Measurements from ENCODE around the gene PSME3IP1. TPM values are rescaled to one million over a fixed set of nuclear protein-coding genes. Genes with fewer than 3 reads are reported as not detected.
"Not testable (repeated sequence)": the region's sequence is repeated elsewhere in the genome, so short reads cannot be mapped to it uniquely, and the experiment has no call there.

Gene PSME3IP1
- total and polyA plus RNA-seq, 7 donors: 37.1 to 61.9 (median 48.7) TPM

DNA sequence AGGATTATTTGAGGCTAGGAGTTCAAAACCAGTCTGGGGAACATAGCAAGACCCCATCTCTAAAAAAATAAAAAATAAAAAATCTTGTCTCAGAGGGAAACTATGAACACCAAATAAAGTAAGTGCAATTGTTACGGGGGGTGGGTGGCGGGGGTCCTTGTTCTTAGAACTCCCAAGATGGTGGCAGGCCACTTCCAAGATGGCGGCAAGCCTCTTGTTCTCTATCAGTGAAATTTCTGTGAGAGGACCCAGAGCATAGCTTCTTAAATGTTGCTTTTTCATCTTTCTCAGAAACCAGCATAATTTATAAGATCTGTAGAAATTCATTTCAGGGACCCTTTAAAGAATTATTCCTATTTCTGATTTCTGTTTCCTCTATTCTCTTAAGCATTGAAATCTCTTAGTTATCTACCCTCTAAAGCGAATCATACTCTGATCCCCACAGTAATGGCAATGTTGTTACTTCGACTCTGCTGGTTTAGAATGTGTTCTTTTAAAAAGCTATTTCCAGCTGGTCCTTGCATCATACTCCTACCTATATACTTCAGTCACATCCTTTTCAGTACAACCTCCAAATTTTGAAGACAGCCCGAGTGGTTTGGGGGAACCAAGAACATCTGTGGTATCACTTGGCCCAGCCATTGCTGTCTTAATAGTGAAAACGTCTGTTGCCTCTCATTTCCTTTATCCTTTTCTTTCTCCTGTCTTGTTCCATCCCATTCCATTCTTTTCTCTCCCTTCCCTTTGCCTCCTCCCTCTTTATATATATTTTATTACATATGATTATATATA is 16.5 kb upstream of the PSME3IP1 start:
- Histone ChIP-seq H3K4me1 (peaks cover 4% of the 10 kb centered on the region), H3K27ac (no peak overlapping the region), H3K27me3 (ENCODE audit: insufficient read depth in 3 of 3, low read length in 2 of 3) (no peaks in the 10 kb centered on the region), H3K9me3 (no peaks in the 10 kb centered on the region), H3K36me3 (ENCODE audit: insufficient read depth in 1 of 2, low read depth in 1 of 2) (peaks cover 0 to 31% of the 10 kb centered on the region in 2 donors), H3K4me3 (no peak overlapping the region)
- DNase-seq (no peak), ATAC-seq (no peak)
- WGBS, 3 donors: 84 to 88% (median 86%) methylated on average over 7 of the region's 7 CpGs
- TF ChIP-seq, protein P1, sequence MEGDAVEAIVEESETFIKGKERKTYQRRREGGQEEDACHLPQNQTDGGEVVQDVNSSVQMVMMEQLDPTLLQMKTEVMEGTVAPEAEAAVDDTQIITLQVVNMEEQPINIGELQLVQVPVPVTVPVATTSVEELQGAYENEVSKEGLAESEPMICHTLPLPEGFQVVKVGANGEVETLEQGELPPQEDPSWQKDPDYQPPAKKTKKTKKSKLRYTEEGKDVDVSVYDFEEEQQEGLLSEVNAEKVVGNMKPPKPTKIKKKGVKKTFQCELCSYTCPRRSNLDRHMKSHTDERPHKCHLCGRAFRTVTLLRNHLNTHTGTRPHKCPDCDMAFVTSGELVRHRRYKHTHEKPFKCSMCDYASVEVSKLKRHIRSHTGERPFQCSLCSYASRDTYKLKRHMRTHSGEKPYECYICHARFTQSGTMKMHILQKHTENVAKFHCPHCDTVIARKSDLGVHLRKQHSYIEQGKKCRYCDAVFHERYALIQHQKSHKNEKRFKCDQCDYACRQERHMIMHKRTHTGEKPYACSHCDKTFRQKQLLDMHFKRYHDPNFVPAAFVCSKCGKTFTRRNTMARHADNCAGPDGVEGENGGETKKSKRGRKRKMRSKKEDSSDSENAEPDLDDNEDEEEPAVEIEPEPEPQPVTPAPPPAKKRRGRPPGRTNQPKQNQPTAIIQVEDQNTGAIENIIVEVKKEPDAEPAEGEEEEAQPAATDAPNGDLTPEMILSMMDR (IDR thresholded peaks at IDR 0.05): no peak
- intact Hi-C loops (cut with DNase I): no loop called here

DNA sequence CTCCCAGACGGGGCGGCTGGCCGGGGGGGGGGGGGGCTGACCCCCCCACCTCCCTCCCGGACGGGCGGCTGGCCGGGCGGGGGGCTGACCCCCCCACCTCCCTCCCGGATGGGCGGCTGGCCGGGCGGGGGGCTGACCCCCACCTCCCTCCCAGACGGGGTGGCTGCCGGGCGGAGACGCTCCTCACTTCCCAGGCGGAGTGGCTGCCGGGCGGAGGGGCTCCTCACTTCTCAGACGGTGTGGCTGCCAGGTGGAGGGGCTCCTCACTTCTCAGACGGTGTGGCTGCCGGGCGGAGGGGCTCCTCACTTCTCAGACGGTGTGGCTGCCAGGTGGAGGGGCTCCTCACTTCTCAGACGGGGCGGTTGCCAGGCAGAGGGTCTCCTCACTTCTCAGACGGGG is 15.1 kb upstream of the PSME3IP1 start:
- H3K4me3 ChIP-seq; H3K27me3 ChIP-seq (ENCODE audit: insufficient read depth in 3 of 3, low read length in 2 of 3); H3K4me1 ChIP-seq; intact Hi-C loops (cut with DNase I); ATAC-seq; H3K9me3 ChIP-seq; H3K27ac ChIP-seq; DNase-seq: not testable (repeated sequence)
- 90 to 95% (median 92%) methylated on average over 14 to 26 of the region's 27 CpGs for WGBS, 3 donors
- peaks cover 0 to 17% of the 10 kb centered on the region in 2 donors for H3K36me3 ChIP-seq (ENCODE audit: insufficient read depth in 1 of 2, low read depth in 1 of 2)

DNA sequence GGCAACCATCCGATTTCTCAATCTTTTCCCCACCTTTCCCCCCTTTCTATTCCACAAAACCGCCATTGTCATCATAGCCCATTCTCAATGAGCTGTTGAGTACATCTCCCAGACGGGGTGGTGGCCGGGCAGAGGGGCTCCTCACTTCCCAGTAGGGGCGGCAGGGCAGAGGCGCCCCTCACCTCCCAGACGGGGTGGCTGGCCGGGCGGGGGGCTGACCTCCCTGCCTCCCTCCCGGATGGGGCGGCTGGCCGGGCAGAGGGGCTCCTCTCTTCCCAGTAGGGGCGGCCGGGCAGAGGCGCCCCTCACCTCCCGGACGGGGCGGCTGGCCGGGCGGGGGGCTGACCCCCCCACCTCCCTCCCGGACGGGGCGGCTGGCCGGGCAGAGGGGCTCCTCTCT is 14.5 kb upstream of the PSME3IP1 start:
- H3K4me1 ChIP-seq; H3K4me3 ChIP-seq; DNase-seq; H3K27me3 ChIP-seq (ENCODE audit: insufficient read depth in 3 of 3, low read length in 2 of 3); ATAC-seq; H3K9me3 ChIP-seq; H3K27ac ChIP-seq; intact Hi-C loops (cut with DNase I): not testable (repeated sequence)
- peaks cover 0 to 11% of the 10 kb centered on the region in 2 donors for H3K36me3 ChIP-seq (ENCODE audit: insufficient read depth in 1 of 2, low read depth in 1 of 2)
- 98 to 99% (median 99%) methylated on average over 10 to 11 of the region's 24 CpGs for WGBS, 3 donors

DNA sequence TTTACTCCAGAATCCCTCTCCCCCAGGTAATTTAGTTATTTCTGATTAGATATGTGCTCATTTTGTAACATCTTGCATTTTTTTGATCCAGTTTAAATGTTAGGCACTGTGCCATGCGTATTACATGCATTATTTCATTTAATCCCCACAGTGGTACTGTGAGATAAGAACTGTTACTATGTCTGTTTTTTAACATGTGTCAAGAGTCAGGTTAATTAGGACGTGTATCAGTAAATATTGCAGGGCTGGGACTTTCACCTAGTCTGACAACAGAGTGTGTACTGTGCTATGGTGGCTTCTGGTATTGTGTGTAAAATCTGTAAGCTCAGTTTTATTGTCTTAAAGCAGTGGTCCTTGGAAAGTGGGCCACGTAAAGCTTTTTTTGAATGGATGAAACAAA is 10.9 kb upstream of the PSME3IP1 start:
- intact Hi-C loops (cut with DNase I): no loop called here
- Histone ChIP-seq H3K4me3 (no peak overlapping the region), H3K27ac (no peak overlapping the region), H3K4me1 (peaks cover 20% of the 10 kb centered on the region), H3K27me3 (ENCODE audit: insufficient read depth in 3 of 3, low read length in 2 of 3) (no peaks in the 10 kb centered on the region), H3K36me3 (ENCODE audit: insufficient read depth in 1 of 2, low read depth in 1 of 2) (no peaks in the 10 kb centered on the region), H3K9me3 (no peaks in the 10 kb centered on the region)
- ATAC-seq: no peak
- TF ChIP-seq, protein P1 (IDR thresholded peaks at IDR 0.05): no peak
- WGBS, 3 donors: 84 to 89% (median 86%) methylated on average over 3 of the region's 3 CpGs
- no peak for DNase-seq

DNA sequence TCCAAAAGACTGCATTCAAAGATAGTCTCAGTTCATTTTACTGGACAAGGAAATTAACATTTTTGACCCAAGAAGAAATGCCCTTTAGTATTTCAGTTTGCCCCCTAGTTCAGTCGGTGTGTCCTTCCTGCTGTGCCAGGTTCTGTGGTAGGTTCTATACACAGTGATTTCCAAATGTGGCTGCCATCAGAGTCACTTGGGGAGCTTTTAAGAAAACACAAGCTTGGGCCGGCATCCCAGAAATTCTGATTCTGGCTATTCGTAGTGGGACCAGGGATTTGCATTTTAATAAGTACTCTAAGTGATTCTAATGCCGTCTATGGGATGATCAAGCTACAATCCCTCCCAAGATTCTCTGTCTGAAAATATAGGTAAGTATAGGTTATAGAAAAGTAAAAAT is 10.4 kb upstream of the PSME3IP1 start:
- ATAC-seq (no peak), DNase-seq (no peak)
- TF ChIP-seq, protein P1 (IDR thresholded peaks at IDR 0.05): no peak
- H3K4me3 ChIP-seq: no peak overlapping the region
- intact Hi-C loops (cut with DNase I): no loop called here
- H3K4me1 ChIP-seq: peaks cover 25% of the 10 kb centered on the region
- no peaks in the 10 kb centered on the region for H3K9me3 ChIP-seq
- no peaks in the 10 kb centered on the region for H3K27me3 ChIP-seq (ENCODE audit: insufficient read depth in 3 of 3, low read length in 2 of 3)
- WGBS, 3 donors: 73 to 77% (median 73%) methylated on average over 4 of the region's 4 CpGs
- no peaks in the 10 kb centered on the region for H3K36me3 ChIP-seq (ENCODE audit: insufficient read depth in 1 of 2, low read depth in 1 of 2)
- H3K27ac ChIP-seq: no peak overlapping the region

Measured in psoas muscle (tissue), 8 donors.